ENCODE data around the gene SEPTIN2.
"Not testable (repeated sequence)": the region's sequence is repeated elsewhere in the genome, so short reads cannot be mapped to it uniquely, and the experiment has no call there.

Gene SEPTIN2

DNA sequence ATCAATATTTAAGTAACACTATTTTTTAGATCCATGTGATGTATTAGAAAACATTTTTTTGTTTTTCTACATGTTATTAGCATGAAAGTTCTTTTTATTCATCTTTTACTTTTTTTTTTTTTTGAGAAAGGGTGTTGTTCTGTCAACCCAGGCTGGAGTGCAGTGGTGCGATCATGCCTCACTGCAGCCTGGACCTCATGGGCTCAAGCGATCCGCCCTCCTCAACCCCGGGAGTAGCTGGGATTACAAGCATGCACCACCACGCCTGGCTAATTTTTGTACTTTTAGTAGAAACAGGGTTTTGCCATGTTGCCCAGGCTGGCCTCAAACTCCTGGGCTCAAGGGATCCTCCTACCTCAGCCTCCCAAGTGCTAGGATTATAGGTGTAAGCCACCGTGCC is 58.2 kb downstream of the SEPTIN2 start:
- H2AFZ ChIP-seq (ENCODE audit: low read depth, low read length); H3K27me3 ChIP-seq (ENCODE audit: insufficient read depth, low read length); H3K4me1 ChIP-seq (ENCODE audit: insufficient read depth, low read length); H3K9me3 ChIP-seq (ENCODE audit: low read length); H3K4me3 ChIP-seq (ENCODE audit: low read length); H3K36me3 ChIP-seq (ENCODE audit: insufficient read depth, low read length): not testable (repeated sequence)

DNA sequence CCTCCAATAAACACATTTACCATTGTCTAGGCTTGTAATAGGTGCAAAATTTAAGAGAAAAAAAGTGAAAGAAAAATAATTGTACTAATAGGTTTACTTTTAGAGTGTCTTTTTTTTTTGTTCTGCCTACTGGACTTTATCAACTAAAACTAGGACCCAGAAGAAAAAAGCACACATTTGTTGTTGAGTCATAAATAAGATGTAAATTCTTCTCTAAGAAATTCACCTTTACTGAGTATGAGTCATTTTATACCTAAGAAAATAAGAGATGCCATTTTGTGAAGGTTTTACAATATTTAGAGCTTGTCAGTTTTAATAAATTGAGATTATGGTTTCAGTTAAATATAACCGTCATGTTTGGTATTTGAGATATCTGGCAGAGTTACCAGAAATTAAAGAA is 59.6 kb downstream of the SEPTIN2 start:
- Histone ChIP-seq H3K4me3 (ENCODE audit: low read length) (no peak overlapping the region), H3K4me1 (ENCODE audit: insufficient read depth, low read length) (peaks cover 9% of the 10 kb centered on the region), H2AFZ (ENCODE audit: low read depth, low read length) (no peak overlapping the region), H3K36me3 (ENCODE audit: insufficient read depth, low read length) (peaks cover 8% of the 10 kb centered on the region), H3K9me3 (ENCODE audit: low read length) (no peaks in the 10 kb centered on the region), H3K27me3 (ENCODE audit: insufficient read depth, low read length) (no peaks in the 10 kb centered on the region)

DNA sequence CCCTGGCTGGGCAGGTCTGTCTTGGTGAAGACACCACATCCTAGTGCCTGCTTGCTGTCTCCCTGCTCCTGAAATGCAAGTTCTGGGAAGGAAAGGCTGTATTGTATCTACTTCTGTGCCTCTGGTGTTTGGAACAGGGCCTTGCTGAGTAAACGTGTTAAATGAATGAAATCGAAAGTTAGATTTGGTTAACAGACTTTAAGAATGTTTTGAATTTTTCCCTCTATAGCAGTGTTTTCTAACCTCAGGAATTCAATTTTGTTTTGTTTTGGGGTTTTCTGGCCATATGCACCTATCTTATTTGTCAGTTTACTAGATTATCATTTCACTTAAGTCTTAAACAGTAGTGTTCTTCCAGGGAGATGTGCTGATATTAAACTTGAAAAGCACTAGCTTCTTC is 61.1 kb downstream of the SEPTIN2 start:
- no peak overlapping the region for H2AFZ ChIP-seq (ENCODE audit: low read depth, low read length)
- no peaks in the 10 kb centered on the region for H3K9me3 ChIP-seq (ENCODE audit: low read length)
- H3K36me3 ChIP-seq (ENCODE audit: insufficient read depth, low read length), result peaks cover 8% of the 10 kb centered on the region
- no peaks in the 10 kb centered on the region for H3K27me3 ChIP-seq (ENCODE audit: insufficient read depth, low read length)
- H3K4me1 ChIP-seq (ENCODE audit: insufficient read depth, low read length), result peaks cover 9% of the 10 kb centered on the region
- no peak overlapping the region for H3K4me3 ChIP-seq (ENCODE audit: low read length)

DNA sequence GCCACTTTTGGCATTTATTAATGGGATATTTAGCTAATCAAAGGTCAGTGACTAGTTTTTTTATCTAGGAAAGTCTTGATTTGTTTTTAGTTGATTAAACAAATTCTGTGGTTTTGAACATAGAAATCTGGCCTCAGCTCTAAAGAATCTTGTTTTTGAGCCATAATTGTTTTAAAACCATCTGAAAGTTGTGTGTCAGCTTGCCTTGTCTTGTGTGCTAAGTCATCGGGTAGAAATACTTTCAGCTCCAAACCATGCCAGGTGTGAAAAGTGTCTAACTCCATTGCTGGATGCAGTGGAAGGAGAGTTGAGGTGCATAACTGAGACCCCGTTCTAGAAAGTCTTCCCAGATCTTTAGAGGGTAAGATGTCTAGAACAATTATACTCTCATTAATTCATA is 63.1 kb downstream of the SEPTIN2 start:
- H3K4me1 ChIP-seq (ENCODE audit: insufficient read depth, low read length), result peaks cover 9% of the 10 kb centered on the region
- H2AFZ ChIP-seq (ENCODE audit: low read depth, low read length), result no peak overlapping the region
- H3K27me3 ChIP-seq (ENCODE audit: insufficient read depth, low read length), result no peaks in the 10 kb centered on the region
- H3K4me3 ChIP-seq (ENCODE audit: low read length), result no peak overlapping the region
- H3K9me3 ChIP-seq (ENCODE audit: low read length), result peaks cover 2% of the 10 kb centered on the region
- peaks cover 19% of the 10 kb centered on the region for H3K36me3 ChIP-seq (ENCODE audit: insufficient read depth, low read length)

DNA sequence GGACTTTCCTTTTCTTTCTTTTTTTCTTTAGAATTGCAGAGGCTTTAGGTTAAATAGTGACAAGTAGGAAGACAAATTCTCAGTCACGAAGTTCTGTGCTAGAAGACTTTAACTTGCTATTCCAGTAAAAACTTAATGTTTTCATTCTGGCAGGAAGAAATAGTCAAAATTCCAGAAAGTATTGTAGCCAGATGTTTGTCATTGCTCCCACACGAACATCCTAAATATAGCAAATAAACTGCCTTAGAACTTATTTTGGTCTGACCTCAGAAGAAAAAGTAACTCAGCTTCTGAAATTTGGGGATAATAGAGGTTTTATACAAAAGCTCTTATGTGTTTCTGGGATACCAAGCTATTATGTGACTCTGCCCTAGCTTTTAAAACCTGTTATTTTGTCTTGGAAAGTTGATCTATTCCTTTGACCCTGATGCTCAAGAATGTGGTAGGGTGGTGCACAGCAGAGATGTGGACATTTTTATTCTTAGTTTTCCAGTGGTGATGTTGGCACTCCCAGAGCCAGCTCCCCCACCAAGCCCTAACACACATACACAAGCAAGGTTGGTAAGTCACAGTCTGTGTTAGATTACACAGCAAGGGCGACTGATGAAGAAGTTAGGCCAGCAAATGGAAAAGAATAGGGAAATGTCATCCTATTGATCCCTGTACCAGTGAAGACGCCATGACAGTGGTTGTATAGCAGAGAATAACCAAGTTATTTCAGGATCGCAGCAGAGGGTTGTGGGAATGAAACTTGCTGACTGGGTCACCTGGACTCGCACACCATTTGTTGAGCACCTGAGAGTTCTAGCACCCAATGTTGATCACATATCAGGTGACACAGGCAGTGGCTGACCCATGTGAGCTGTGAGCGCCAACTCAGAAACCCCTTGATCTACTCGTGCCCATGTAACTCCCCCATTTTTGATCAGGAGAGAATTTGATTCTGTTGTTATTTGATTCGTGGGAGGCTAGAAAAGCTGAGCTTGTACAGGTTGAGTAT is 64.1 kb downstream of the SEPTIN2 start:
- Histone ChIP-seq H3K4me3 (ENCODE audit: low read length) (no peak overlapping the region), H3K27me3 (ENCODE audit: insufficient read depth, low read length) (no peaks in the 10 kb centered on the region), H3K36me3 (ENCODE audit: insufficient read depth, low read length) (peaks cover 16% of the 10 kb centered on the region), H3K4me1 (ENCODE audit: insufficient read depth, low read length) (peaks cover 9% of the 10 kb centered on the region), H3K9me3 (ENCODE audit: low read length) (peaks cover 2% of the 10 kb centered on the region), H2AFZ (ENCODE audit: low read depth, low read length) (no peak overlapping the region)

DNA sequence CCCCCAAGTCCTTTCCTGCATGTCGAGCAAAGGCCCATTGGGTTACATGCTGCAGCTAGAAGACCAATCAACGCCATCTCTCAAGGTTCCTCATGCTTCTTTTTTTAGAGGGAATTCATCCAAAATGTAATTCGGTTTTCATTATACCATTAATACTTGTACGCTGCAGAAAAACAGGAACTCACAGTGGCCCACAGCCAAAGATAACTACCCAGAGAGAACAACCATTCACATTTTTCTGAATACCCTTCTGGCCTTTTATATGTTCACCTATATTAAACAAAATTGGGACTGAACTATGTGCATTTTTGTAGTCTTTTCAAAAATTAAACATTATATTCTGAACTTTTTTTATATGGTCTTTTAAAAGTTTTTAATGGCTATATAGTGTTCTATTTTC is 66.1 kb downstream of the SEPTIN2 start:
- H2AFZ ChIP-seq (ENCODE audit: low read depth, low read length), result no peak overlapping the region
- H3K4me1 ChIP-seq (ENCODE audit: insufficient read depth, low read length), result peaks cover 9% of the 10 kb centered on the region
- no peak overlapping the region for H3K4me3 ChIP-seq (ENCODE audit: low read length)
- peaks cover 12% of the 10 kb centered on the region for H3K36me3 ChIP-seq (ENCODE audit: insufficient read depth, low read length)
- H3K27me3 ChIP-seq (ENCODE audit: insufficient read depth, low read length), result no peaks in the 10 kb centered on the region
- H3K9me3 ChIP-seq (ENCODE audit: low read length), result peaks cover 2% of the 10 kb centered on the region

DNA sequence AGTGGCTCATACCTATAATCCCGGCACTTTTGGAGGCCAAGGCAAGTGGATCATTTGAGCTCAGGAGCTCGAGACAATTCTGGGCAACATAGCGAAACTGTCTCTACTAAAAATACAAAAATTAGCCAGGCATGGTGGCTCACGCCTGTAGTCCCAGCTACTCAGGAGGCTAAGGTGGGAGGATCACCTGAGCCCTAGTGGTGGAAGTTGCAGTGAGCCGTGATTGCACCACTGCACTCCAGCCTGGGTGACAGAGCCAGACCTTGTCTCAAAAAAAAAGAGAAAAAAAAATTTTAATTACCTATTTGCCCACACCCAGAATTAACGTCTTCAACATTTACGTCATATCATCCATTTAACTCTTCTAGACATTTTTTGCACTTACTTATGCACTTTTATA is 69.7 kb downstream of the SEPTIN2 start:
- H3K36me3 ChIP-seq (ENCODE audit: insufficient read depth, low read length), result peaks cover 16% of the 10 kb centered on the region
- H3K4me1 ChIP-seq (ENCODE audit: insufficient read depth, low read length); H2AFZ ChIP-seq (ENCODE audit: low read depth, low read length); H3K9me3 ChIP-seq (ENCODE audit: low read length); H3K4me3 ChIP-seq (ENCODE audit: low read length); H3K27me3 ChIP-seq (ENCODE audit: insufficient read depth, low read length): not testable (repeated sequence)

DNA sequence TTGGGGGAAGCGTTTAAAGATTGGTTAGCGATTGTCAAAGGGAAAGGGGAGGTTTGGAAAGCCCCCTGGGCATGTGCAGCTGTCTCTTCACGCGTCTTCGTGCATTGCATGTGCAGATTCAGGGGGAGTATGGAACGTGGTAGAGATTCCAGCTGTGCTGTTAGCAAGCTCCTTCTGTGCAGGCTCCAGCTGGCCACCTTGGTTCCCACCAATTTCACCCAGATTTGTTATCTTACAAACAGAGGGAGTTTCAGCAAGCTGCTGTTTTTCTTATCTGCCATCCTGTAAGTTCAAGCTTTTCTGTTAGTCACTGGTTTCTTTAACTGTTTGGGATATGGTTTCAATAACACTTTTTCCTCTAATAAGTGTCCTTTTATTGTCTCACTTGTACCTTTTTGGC is 70.8 kb downstream of the SEPTIN2 start:
- Histone ChIP-seq H3K36me3 (ENCODE audit: insufficient read depth, low read length) (peaks cover 16% of the 10 kb centered on the region), H3K4me1 (ENCODE audit: insufficient read depth, low read length) (no peaks in the 10 kb centered on the region), H3K4me3 (ENCODE audit: low read length) (no peak overlapping the region), H2AFZ (ENCODE audit: low read depth, low read length) (no peak overlapping the region), H3K9me3 (ENCODE audit: low read length) (peaks cover 3% of the 10 kb centered on the region), H3K27me3 (ENCODE audit: insufficient read depth, low read length) (no peaks in the 10 kb centered on the region)

DNA sequence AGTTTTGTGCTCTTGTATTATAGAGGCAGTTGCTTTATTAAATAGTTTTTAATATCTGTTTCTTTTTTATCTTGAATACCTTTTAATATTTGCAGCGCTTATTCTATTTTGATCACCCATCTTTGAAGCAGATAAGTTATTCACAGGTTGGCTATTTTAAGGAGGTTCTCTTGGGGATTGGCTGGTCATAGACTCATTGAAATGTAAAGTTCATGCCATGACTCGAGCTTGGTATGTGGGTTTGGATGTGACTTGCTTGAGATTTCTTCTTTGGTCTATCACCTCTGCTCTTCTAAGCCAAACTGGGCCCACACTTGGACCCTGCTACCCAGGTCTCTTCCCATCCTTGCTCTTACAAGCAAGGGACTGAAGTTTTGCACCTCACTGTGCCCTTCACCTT is 74.0 kb downstream of the SEPTIN2 start:
- Histone ChIP-seq H3K36me3 (ENCODE audit: insufficient read depth, low read length) (peaks cover 4% of the 10 kb centered on the region), H2AFZ (ENCODE audit: low read depth, low read length) (no peak overlapping the region), H3K27me3 (ENCODE audit: insufficient read depth, low read length) (no peaks in the 10 kb centered on the region), H3K4me3 (ENCODE audit: low read length) (no peak overlapping the region), H3K4me1 (ENCODE audit: insufficient read depth, low read length) (no peaks in the 10 kb centered on the region), H3K9me3 (ENCODE audit: low read length) (peaks cover 2% of the 10 kb centered on the region)

DNA sequence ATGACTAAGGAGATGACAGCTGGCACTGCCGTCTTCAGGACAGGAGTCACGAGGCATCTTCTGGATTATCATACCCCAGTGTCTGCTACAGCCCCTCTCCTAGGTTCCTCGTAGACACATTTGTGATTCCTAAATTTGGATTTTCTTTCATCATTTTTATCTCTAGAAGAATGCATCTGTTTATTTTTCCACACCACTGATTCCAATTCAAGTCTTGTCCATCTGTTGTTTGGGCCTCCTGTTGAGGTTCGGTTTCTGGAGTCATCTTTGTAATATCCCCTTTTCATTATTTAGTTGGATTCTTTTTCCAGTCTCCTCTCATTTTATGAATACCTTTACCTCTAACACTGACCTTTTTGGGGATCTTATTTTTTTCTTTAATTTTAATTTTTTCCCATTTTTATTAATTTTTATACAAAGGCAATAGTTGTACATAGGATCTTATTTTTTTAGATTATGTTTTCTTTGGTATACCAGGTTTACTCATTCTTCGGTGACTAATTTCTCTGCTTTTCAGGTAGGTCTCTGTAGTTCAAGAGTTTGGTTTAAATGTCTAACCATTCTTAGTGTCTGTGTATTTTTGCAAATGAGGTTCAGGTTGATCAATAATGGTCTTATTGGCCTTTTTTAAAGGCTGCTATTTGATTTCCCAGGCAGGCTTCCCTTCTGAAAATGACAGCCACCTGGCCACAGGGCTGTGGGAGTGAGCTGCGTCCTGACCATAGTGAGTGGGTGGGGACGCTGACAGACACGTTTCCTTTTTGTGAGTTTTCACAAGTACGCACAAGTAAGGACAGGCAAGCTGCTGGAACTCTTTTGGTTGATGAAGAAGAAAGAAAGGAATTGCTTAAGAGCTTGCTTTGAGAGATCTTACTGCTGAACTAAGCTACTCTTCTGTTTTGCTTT is 74.8 kb downstream of the SEPTIN2 start:
- H3K27me3 ChIP-seq (ENCODE audit: insufficient read depth, low read length), result no peaks in the 10 kb centered on the region
- H3K4me3 ChIP-seq (ENCODE audit: low read length), result no peak overlapping the region
- H2AFZ ChIP-seq (ENCODE audit: low read depth, low read length), result no peak overlapping the region
- H3K4me1 ChIP-seq (ENCODE audit: insufficient read depth, low read length), result no peaks in the 10 kb centered on the region
- peaks cover 7% of the 10 kb centered on the region for H3K36me3 ChIP-seq (ENCODE audit: insufficient read depth, low read length)
- peaks cover 2% of the 10 kb centered on the region for H3K9me3 ChIP-seq (ENCODE audit: low read length)

DNA sequence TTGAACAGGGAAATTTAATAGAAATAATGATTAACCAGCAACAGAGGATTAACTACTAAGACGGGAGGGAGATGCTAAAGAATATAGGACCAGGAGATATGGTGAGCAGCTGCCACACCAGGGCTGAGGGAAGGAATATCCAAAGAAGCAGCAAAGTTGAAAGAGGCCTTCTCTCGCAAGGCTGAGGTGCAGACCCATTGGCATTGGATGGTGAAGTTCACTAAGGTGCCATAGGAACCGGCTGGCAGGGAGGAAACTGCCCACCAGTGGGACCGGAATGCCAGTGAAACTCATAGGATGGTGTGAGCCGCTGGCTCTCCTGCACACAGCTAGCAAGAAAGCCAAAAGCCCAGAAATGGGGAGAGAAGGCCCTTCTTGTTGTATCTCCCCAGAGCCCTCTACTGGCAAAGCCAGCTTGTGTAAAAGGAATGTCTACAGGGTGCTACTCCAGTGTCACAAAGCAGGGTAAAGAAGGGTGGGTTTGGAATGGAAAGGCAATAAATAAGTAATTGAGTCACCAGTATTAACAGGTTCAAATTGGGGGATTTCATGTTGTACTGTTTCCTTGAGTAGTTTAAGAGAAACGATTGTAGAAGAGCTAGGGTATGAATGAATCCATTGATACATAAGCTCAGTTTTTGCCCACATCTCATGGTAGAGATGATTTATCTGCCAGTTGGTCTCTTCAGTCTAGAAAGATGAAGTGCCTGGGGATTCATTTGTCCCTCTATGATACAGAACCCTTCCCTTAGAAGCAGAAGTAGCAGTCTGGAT is 76.4 kb downstream of the SEPTIN2 start:
- no peak overlapping the region for H3K4me3 ChIP-seq (ENCODE audit: low read length)
- peaks cover 2% of the 10 kb centered on the region for H3K9me3 ChIP-seq (ENCODE audit: low read length)
- no peaks in the 10 kb centered on the region for H3K4me1 ChIP-seq (ENCODE audit: insufficient read depth, low read length)
- H3K27me3 ChIP-seq (ENCODE audit: insufficient read depth, low read length), result no peaks in the 10 kb centered on the region
- peaks cover 6% of the 10 kb centered on the region for H3K36me3 ChIP-seq (ENCODE audit: insufficient read depth, low read length)
- H2AFZ ChIP-seq (ENCODE audit: low read depth, low read length), result no peak overlapping the region

DNA sequence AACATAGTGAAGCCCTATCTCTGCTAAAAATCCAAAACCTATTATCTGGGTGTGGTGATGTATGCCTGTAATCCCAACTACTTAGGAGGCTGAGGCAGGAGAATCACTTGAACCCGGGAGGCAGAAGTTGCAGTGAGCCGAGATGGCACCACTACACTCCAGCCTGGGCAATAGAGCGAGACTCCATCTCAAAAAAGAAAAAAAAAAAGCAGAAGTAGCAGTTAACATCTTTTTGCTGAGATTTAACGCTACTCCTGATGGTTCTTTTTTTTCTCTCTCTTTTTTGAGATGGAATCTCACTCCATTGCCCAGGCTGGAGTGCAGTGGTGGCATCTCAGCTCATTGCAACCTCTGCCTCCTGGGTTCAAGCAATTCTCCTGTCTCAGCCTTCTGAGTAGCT is 77.0 kb downstream of the SEPTIN2 start:
- H3K36me3 ChIP-seq (ENCODE audit: insufficient read depth, low read length); H3K4me1 ChIP-seq (ENCODE audit: insufficient read depth, low read length); H2AFZ ChIP-seq (ENCODE audit: low read depth, low read length); H3K27me3 ChIP-seq (ENCODE audit: insufficient read depth, low read length); H3K9me3 ChIP-seq (ENCODE audit: low read length); H3K4me3 ChIP-seq (ENCODE audit: low read length): not testable (repeated sequence)
